B cell (primary cell): ENCODE data around the gene RAD17. TPM values are rescaled to one million over a fixed set of nuclear protein-coding genes. Genes with fewer than 3 reads are reported as not detected.

Experiments used
- ATAC-seq: fragments of 200-7000 bp; cut with Tn5 transposase; one replicate; pipeline ENCODE4 v1.10.0; 2021; ENCODE audit warnings: low read depth, mild to moderate bottlenecking, moderate number of reproducible peaks, moderate library complexity
- CTCF ChIA-PET: fragments of 350-600 bp; sonication (Branson Sonifier 250); formaldehyde crosslinking; loops from one replicate; lab custom pipeline; 2021; ENCODE audit warnings: antibody characterized with exemption, inconsistent platforms; lab: Charles Lee
- POLR2A ChIA-PET: fragments of 350-600 bp; sonication (Branson Sonifier 250); formaldehyde crosslinking; loops from one replicate; lab custom pipeline; 2021; ENCODE audit warnings: antibody characterized with exemption; lab: Charles Lee
- DNase-seq: peaks from one replicate; pipeline ENCODE4 v3.0.0; 2013
- H2AFZ ChIP-seq: 2 replicates; pipeline ENCODE4 v1.6.1; 2012; ENCODE audit warnings: mild to moderate bottlenecking, low read depth, low read length; ENCODE audit not compliant: insufficient read depth, poor library complexity, severe bottlenecking
- H3K27ac ChIP-seq, 2 donors: 1 replicate in 1 of 2; 2 replicates in 1 of 2; pipeline ENCODE4 v1.5.1; 2012 to 2013; ENCODE audit warnings: low read length in 2 of 2, mild to moderate bottlenecking in 2 of 2, moderate library complexity in 1 of 2
- H3K27me3 ChIP-seq, 4 experiments: fragments of 200-600 bp in 1 of 4; sonication (generic) in 1 of 4; replicated peaks in 1 of 4; 1 replicate in 2 of 4; 2 replicates in 2 of 4; pipeline versions ENCODE4 v1.6.1 to v1.7.0; 2013 to 2016; ENCODE audit warnings: low read length in 3 of 4, mild to moderate bottlenecking in 2 of 4, mixed read lengths in 1 of 4, moderate library complexity in 1 of 4; ENCODE audit not compliant: insufficient read depth in 4 of 4, control insufficient read depth in 3 of 4; ENCODE audit errors: control extremely low read depth in 1 of 4
- H3K36me3 ChIP-seq, 2 experiments: replicated peaks in 1 of 2; 1 replicate in 1 of 2; 2 replicates in 1 of 2; pipeline versions ENCODE4 v1.6.1 to v1.7.1; 2013; ENCODE audit warnings: low read length in 1 of 2; ENCODE audit not compliant: insufficient read depth in 2 of 2, control insufficient read depth in 1 of 2; ENCODE audit errors: control extremely low read depth in 1 of 2, extremely low read depth in 1 of 2
- H3K4me1 ChIP-seq, 2 donors: fragments of 200-600 bp in 1 of 2; sonication (generic) in 1 of 2; 1 replicate in 1 of 2; 2 replicates in 1 of 2; pipeline versions ENCODE4 v1.5.1 to v1.6.1; 2013 to 2017; ENCODE audit warnings: low read length in 2 of 2; ENCODE audit not compliant: control insufficient read depth in 2 of 2, insufficient read depth in 2 of 2
- H3K4me2 ChIP-seq: replicated peaks from 2 replicates; pipeline ENCODE3; 2012; ENCODE audit warnings: mild to moderate bottlenecking, low read depth, low read length; ENCODE audit not compliant: poor library complexity, severe bottlenecking
- H3K4me3 ChIP-seq, 5 experiments: fragments of 200-600 bp in 1 of 5; sonication (generic) in 1 of 5; 1 replicate in 3 of 5; 2 replicates in 2 of 5; pipeline versions ENCODE4 v1.5.1 to v1.7.0; 2011 to 2016; ENCODE audit warnings: low read length in 4 of 5, mild to moderate bottlenecking in 4 of 5, low read depth in 2 of 5, control low read depth in 1 of 5, moderate library complexity in 1 of 5; ENCODE audit not compliant: insufficient read depth in 1 of 5; ENCODE audit errors: control extremely low read depth in 1 of 5, extremely low read depth in 1 of 5
- H3K79me2 ChIP-seq: fragments of 200-600 bp; sonication (generic); one replicate; pipeline ENCODE4 v1.6.0; 2016; ENCODE audit warnings: low read length; ENCODE audit not compliant: control insufficient read depth, insufficient read depth
- H3K9ac ChIP-seq: fragments of 200-600 bp; sonication (generic); 2 replicates; pipeline ENCODE4 v1.6.1; 2017; ENCODE audit warnings: mild to moderate bottlenecking, low read length, moderate library complexity
- H3K9me3 ChIP-seq, 3 donors: one replicate each; pipeline versions ENCODE4 v1.6.1 to v1.7.1; 2013; ENCODE audit warnings: low read length in 2 of 3; ENCODE audit not compliant: control insufficient read depth in 2 of 3, insufficient read depth in 1 of 3; ENCODE audit errors: control extremely low read depth in 1 of 3
- H4K20me1 ChIP-seq: 2 replicates; pipeline ENCODE4 v1.6.0; 2012; ENCODE audit warnings: mild to moderate bottlenecking, low read length; ENCODE audit not compliant: insufficient read depth, control insufficient read depth, poor library complexity, severe bottlenecking
- H3K27ac Mint-ChIP-seq: one replicate; pipeline ENCODE4 v1.8.0; 2021; ENCODE audit warnings: mixed read lengths
- H3K27me3 Mint-ChIP-seq: one replicate; pipeline ENCODE4 v1.8.0; 2021; ENCODE audit warnings: mixed read lengths
- H3K4me1 Mint-ChIP-seq: one replicate; pipeline ENCODE4 v1.8.0; 2021; ENCODE audit warnings: mixed read lengths
- H3K4me3 Mint-ChIP-seq: one replicate; pipeline ENCODE4 v1.8.0; 2021; ENCODE audit warnings: mixed read lengths
- H3K9me3 Mint-ChIP-seq: one replicate; pipeline ENCODE4 v1.8.0; 2022; ENCODE audit warnings: mixed read lengths; ENCODE audit not compliant: insufficient read depth
- EZH2 ChIP-seq: IDR thresholded peaks from 2 replicates; pipeline ENCODE4 v1.6.1; 2012; ENCODE audit warnings: borderline replicate concordance, low read depth, mild to moderate bottlenecking, moderate library complexity, low read length; ENCODE audit not compliant: insufficient read depth, poor library complexity, severe bottlenecking
- WGBS: methylation state at CpG from one replicate; pipeline ENCODE4 v1.1.5; 2013; ENCODE audit warnings: missing lambda C conversion rate; ENCODE audit not compliant: insufficient coverage; 5-methylcytosine and 5-hydroxymethylcytosine counted together
- intact Hi-C: fragments of 100-400 bp; cut with micrococcal nuclease; formaldehyde crosslinking; loops from one replicate; pipeline ENCODE4 v1.10.0; 2022
- polyA plus RNA-seq: library from polyadenylated mRNA; depleted of rRNA; stranded (reverse); fragments of >200 nt; gene quantifications from 2 replicates; pipeline ENCODE4 v1.2.3, GENCODE V29; 2012
- total RNA-seq, 2 donors: library from RNA; stranded (reverse); fragments of 120-200 nt in 1 of 2; gene quantifications; 1 replicate in 1 of 2; 2 replicates in 1 of 2; pipeline versions ENCODE4 v1.2.3 to v1.2.4, GENCODE V29; 2013 to 2022
- TF ChIP-seq, protein P1 (sequence below): fragments of 200-600 bp; IDR thresholded peaks from one replicate; pipeline ENCODE4 v1.8.0; 2022; ENCODE audit warnings: antibody characterized with exemption, mild to moderate bottlenecking

The RAD17 gene
- total and polyA plus RNA-seq, 2 donors (not counting 1 experiment from before 2014, with no cell fraction given), result 21.0 to 39.6 TPM

DNA sequence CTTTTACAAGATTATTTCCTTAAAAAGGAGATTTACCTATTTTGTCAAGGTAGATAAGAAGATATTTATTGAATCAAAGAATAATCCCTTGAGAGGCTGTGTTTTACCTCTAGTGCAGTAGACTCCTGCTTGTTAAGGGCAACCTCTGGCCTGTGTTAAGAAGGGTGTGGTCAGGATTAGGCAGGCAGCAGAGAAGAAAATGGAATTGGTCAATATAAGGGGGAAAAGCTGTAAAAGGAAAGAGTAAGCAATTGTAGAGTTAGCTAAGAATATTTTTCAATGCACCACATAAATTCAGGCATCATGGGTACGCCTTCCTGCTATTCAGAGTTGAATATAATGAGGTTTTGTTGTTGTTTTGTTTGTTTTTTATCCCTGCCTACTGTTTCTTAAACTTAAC, 43.3 kb upstream of the RAD17 start:
- Histone ChIP-seq H3K36me3 (no peaks in the 10 kb centered on the region), H3K27ac (no peak overlapping the region), H3K79me2 (no peaks in the 10 kb centered on the region), H3K9ac (no peak overlapping the region), H2AFZ (no peak overlapping the region), H3K4me1 (no peaks in the 10 kb centered on the region), H3K9me3 (no peaks in the 10 kb centered on the region), H3K4me3 (no peak overlapping the region), H3K27me3 (no peaks in the 10 kb centered on the region), H4K20me1 (no peaks in the 10 kb centered on the region), H3K4me2 (no peak overlapping the region)
- H3K4me3 Mint-ChIP-seq, result no peak overlapping the region
- DNase-seq, result no peak
- ChIA-PET POLR2A (no interaction called here), CTCF (no interaction called here)
- WGBS, result no CpG with 5 or more reads among the region's 1 CpG
- intact Hi-C loops, result no loop called here
- no peaks in the 10 kb centered on the region for H3K4me1 Mint-ChIP-seq
- ATAC-seq, result no peak
- H3K27me3 Mint-ChIP-seq, result no peaks in the 10 kb centered on the region
- TF ChIP-seq, protein P1, sequence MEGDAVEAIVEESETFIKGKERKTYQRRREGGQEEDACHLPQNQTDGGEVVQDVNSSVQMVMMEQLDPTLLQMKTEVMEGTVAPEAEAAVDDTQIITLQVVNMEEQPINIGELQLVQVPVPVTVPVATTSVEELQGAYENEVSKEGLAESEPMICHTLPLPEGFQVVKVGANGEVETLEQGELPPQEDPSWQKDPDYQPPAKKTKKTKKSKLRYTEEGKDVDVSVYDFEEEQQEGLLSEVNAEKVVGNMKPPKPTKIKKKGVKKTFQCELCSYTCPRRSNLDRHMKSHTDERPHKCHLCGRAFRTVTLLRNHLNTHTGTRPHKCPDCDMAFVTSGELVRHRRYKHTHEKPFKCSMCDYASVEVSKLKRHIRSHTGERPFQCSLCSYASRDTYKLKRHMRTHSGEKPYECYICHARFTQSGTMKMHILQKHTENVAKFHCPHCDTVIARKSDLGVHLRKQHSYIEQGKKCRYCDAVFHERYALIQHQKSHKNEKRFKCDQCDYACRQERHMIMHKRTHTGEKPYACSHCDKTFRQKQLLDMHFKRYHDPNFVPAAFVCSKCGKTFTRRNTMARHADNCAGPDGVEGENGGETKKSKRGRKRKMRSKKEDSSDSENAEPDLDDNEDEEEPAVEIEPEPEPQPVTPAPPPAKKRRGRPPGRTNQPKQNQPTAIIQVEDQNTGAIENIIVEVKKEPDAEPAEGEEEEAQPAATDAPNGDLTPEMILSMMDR, result no peak
- no peak for TF ChIP-seq EZH2
- H3K27ac Mint-ChIP-seq, result no peak overlapping the region
- H3K9me3 Mint-ChIP-seq, result no peaks in the 10 kb centered on the region

DNA sequence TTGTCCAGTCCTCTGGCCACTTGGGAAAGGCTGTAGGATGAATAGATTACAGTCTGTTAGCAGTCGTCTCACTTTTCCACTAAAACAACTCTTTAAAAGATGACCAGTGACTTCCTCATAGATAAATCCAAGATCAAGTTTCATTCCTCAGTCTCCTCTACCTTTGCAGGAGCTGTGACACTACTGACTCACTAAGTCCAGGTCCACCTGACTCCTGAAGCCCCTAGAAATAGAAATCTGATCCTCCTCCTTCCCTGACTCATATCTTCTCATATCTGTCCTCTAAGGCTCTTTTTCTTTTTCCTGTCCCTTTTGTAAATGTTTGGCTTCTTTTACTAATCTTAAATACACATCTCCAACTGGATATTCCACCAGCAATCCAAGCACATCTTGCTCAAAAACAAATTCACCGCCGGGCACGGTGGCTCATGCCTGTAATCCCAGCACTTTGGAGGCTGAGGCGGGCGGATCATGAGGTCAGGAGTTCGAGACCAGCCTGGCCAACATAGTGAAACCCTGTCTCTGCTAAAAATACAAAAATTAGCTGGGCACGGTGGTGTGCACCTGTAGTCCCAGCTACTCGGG, 39.6 kb upstream of the RAD17 start:
- peaks cover 0 to 6% (median 0%) of the 10 kb centered on the region in 3 donors for H3K9me3 ChIP-seq
- no peak overlapping the region for H3K4me3 Mint-ChIP-seq
- TF ChIP-seq, protein P1, result no peak
- TF ChIP-seq EZH2, result no peak
- 98% methylated on average over 8 of the region's 9 CpGs for WGBS
- no peak for ATAC-seq
- H3K27ac Mint-ChIP-seq, result no peak overlapping the region
- no peak overlapping the region for H3K9ac ChIP-seq
- no peak overlapping the region for H3K4me2 ChIP-seq
- no peaks in the 10 kb centered on the region for H4K20me1 ChIP-seq
- peaks cover 10 to 17% of the 10 kb centered on the region in 2 donors for H3K4me1 ChIP-seq
- peaks cover 15% of the 10 kb centered on the region for H3K4me1 Mint-ChIP-seq
- ChIA-PET CTCF (no interaction called here), POLR2A (no interaction called here)
- no peaks in the 10 kb centered on the region for H3K27me3 ChIP-seq
- intact Hi-C loops, result no loop called here
- H3K4me3 ChIP-seq, result no peak overlapping the region
- no peaks in the 10 kb centered on the region for H3K27me3 Mint-ChIP-seq
- no peak overlapping the region for H3K27ac ChIP-seq
- no peak overlapping the region for H2AFZ ChIP-seq
- no peaks in the 10 kb centered on the region for H3K9me3 Mint-ChIP-seq
- H3K79me2 ChIP-seq, result no peaks in the 10 kb centered on the region
- DNase-seq, result no peak
- no peaks in the 10 kb centered on the region for H3K36me3 ChIP-seq
